NCI-H2029 treated with DMSO at 0.1 percent for 48 hours (cell line): Measurements from ENCODE around the gene PERP.
A peak's percentile ranks its signal among the peaks of the same experiment; 100 is the strongest.
"Not testable (repeated sequence)": the region's sequence is repeated elsewhere in the genome, so short reads cannot be mapped to it uniquely, and the experiment has no call there.

Experiments used
- DNase-seq: peaks from one replicate; lab custom pipeline; 2025; lab: John Stamatoyannopoulos, UW

Gene PERP

DNA sequence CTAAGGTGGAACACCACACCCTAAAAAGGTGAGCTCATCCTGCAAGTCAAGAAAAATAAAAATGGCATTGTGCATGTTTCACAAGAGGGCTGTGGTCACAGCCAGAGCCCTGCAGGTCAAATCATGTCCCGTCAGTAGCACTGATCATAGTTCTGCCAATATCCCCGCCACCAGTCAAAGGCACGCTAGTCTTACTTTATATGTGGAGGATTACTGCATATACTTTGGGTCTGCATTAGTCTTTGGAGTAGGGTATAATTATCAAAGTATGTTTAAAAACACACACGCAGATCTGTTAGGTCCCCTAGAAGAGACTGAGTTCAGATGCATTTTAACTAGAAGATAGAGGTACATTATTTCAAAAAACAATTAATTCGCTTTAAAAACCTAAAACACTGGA is 1.8 kb downstream of the PERP start:
- no peak for DNase-seq

- DNase-seq, result no peak
Measured at GRCh38 chr6:138104618-138105213, 2.5 kb downstream of the PERP start.

- DNase-seq, result no peak
Measured at GRCh38 chr6:138103871-138104270, 3.3 kb downstream of the PERP start.

DNA sequence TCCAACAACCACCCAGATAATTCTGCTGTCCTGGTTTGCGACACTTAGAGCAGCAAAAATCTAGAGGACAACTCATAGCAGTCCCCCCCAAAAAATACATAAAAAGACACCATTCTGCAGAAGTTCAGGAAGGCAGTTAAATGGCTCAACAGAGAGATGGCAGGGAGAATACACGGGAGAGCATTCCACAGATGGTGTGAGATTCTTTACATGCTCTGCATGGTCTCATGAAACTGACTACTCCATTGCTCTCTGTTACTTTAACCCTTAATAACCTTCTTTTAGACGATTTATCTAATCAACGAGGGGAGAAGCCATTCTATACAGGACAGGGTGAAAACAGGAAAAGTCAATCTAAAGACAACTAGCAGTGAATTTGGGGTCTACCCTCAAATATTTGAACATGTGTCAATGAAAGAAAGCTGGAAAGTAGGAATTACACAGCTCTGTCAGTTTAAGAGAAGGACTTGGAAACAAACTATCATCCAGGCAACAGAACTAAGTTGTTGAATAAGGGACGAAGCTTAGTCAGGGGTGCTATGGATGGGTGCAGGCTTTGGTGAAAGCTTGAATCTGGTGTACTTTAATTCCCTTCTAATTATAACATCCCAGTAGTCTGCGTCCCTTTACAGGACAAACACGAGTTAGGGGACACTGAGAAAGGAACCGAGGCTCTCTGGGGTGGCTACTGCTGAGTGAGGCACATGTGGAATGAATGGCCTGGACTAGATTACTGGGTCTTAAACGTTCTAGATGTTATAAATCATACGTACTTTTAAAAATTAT is 5.1 kb downstream of the PERP start:
- no peak for DNase-seq

DNA sequence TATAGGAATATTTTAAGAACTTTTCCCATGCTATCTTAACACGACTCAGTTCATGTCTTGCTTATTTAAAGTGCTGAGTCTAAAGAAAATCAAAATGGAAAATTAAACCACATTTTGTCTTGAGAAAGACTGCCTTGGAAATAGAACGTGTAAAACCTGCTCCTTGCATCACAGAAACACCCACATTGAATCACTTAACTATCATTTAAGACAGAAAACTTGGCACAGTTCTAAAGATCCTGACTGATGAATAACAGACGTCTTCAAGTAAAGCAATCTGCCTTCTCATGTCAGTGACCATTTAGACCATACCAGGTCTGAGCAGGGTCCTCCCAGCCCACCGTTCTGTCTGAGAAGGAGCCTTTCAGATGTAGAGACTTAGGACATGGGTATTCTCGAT is 7.4 kb downstream of the PERP start:
- no peak for DNase-seq

DNA sequence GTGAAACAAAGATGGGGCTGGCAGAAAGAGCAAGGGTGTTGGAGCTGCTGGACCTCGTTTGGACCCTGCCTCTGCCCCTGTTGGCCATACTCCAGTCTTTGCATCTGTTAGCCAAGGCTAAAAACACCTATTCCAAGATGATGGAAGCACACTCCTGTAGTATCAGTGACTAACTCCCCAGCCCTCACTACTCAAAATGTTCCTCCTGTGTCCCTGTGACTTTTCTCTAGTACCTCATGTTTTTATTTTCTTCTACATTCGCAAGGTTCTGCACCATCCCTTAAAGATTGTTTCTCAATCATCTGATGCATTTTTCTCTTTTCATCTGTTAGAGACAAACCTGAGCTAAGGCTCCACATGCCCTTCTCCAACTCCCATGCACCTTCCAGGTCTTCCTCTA is 8.9 kb downstream of the PERP start:
- no peak for DNase-seq

- DNase-seq, result no peak
Measured at GRCh38 chr6:138094260-138094659, 13.0 kb downstream of the PERP start.

GRCh38 chr6:138093632-138094031 is 13.6 kb downstream of the PERP start:
- DNase-seq, result no peak

GRCh38 chr6:138092686-138093085 is 14.5 kb downstream of the PERP start:
- DNase-seq, result no peak

GRCh38 chr6:138089325-138089724 is 17.9 kb downstream of the PERP start:
- DNase-seq, result no peak

- no peak for DNase-seq
Measured at GRCh38 chr6:138088326-138088762, 18.9 kb downstream of the PERP start.

- DNase-seq, result no peak
Measured at GRCh38 chr6:138087593-138088325, 19.5 kb downstream of the PERP start.

DNA sequence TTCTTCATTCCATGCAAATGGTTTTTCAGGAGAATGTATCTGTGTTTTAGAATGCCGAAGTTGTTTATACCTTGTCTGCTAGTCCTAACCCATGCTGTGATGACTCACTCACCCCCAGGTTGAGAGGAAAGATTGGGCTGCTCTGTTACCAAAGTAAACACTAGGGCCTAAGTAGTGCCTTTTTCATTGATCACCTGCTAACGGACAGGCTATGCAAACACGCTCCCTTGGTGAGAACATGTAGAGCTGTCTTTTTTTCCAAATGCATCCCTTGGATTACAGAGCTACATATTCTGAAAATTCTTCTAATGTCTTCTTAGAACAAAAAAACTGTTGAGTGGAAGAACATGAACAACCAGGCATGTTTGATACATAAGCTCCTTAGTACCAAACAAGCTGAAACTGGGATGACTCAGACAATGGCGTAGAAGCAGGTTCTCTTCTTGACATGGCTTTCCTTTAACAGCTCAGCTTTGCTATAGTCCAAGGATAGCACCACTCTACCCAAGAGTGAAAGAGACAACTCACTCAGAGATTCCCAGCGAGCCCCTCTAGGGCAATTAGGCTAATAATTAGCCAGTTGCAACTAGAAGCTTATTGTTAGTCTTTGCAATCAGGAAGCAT is 20.5 kb downstream of the PERP start:
- peak; percentile 39 for DNase-seq

DNA sequence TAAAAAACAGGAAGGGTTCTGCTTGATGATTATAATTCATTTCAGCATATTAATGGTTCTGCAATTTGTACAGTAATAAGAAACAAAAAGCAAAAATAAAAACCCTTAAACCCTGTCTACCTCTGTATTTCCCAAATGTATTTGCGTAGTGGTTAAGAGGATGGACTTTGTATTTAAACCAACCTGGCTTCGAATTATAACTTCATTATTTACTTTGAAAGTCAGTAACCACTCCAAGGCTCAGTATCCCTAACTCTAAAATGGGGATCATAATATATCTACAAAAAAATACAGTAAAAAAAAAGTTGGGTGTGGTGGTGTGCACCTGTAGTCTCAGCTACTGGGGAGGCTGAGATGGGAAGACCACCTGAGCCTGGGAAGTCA is 21.4 kb downstream of the PERP start:
- no peak for DNase-seq

GRCh38 chr6:138084904-138085838 is 22.0 kb downstream of the PERP start:
- DNase-seq, result no peak

DNA sequence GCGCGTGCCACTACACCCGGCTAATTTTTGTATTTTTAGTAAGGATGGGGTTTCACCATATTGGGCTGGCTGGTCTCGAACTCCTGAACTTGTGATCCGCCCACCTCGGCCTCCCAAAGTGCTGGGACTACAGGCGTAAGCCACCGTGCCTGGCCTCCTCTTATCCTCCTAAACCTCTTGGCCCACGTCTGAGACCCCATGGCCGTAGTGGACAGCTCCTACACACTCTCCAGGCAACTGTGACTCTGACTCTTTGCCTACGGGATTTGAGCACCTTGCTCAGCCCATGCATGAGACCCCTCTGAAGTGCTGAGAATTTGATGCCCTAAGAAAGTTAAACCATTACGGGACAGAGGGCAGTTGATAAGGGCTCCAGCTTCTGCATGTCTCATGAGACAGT is 25.0 kb downstream of the PERP start:
- DNase-seq, result no peak

DNA sequence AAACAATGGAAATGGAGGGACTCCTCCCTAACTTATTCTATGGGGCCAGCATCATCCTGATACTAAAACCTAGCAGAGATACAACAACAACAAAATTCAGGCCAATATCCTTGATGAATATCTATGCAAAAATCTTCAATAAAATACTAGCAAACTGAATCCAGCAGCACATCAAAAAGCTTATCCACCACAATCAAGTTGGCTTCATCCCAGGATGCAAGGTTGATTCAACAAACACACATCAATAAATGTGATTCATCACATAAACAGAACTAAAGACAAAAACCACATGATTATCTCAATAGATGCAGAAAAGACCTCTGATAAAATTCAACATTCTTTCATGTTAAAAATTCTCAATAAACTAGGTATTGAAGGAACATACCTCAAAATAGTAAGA is 27.7 kb downstream of the PERP start:
- DNase-seq, result not testable (repeated sequence)

GRCh38 chr6:138078491-138078890 is 28.7 kb downstream of the PERP start:
- no peak for DNase-seq

GRCh38 chr6:138073264-138073663 is 34.0 kb downstream of the PERP start:
- no peak for DNase-seq

DNA sequence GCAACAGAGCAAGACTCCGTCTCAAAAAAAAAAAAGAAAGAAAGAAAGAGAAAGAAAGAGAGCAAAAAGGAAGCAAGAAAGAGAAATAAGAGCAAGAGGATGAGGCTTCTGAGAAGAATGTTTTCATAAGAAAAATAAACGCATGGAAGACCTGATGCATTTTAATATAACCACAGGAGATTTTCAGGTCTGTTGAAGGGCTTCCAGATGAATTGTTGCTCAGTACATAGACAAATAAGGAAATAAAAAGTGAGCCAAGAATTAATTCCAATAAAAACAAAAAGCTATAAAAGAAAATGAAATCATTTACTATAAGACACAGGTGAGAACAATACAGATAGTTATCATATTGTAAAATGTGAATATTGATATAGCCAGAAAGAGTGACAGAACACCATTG is 43.5 kb downstream of the PERP start:
- no peak for DNase-seq

GRCh38 chr6:138054982-138055381 is 52.2 kb downstream of the PERP start:
- DNase-seq, result no peak

DNA sequence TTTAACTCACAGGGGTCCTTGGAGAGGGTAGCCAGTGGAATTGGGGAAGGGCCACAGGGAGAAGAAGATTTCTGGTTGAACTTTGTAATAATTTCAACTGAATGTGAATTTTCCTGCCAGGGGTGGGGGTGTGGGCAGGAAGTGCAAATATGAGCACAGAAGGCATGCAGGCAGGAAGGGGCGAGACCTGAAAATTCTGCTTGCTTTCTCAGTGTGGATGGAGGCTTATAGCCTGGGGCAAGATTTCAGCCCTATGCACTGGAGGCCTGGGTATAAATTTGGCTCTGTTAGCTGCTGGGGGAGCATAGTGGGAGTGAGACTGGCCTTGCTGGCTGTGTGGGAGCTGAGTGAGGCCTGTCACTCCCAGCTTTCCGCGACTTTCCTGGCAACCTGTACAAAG is 54.4 kb downstream of the PERP start:
- no peak for DNase-seq
